ENCODE measurements around the gene ATP5MG.

The ATP5MG gene

DNA sequence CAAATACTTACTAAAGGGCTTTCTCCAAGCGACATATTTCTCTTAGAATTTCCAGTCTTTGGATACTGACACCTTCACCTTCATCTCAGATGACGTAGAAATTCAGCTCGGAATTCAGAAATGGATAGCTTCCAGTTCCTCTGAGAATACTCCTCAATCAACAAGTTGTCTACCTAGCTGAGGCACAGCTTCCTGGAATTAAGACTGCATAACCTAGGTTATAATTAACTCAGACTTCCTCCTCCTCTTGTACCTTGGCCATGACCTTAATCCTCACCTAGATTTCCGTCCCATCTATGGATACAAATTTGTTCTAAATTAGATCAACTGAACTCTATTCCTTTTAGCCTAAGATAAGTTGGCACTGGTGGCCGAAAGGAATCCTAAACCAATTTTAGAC, 17.4 kb downstream of the ATP5MG start:
- H3K27ac ChIP-seq (ENCODE audit: low read depth, low read length) = no peak overlapping the region
- no peaks in the 10 kb centered on the region for H3K79me1 ChIP-seq (ENCODE audit: low read length)
- no peak overlapping the region for H3K4me2 ChIP-seq (ENCODE audit: low read length)
- H2AK5ac ChIP-seq (ENCODE audit: low read length) = no peak overlapping the region
- H2BK15ac ChIP-seq (replicated peaks; ENCODE audit: low read depth) = no peak overlapping the region
- WGBS (ENCODE audit: extremely low coverage, insufficient coverage, low lambda C conversion rate) = no CpG with 5 or more reads among the region's 5 CpGs
- no peak overlapping the region for H3K4ac ChIP-seq (ENCODE audit: low read depth, low read length)
- no peaks in the 10 kb centered on the region for H3K36me3 ChIP-seq (ENCODE audit: control insufficient read depth, insufficient read depth, low read length)
- H3K79me2 ChIP-seq (ENCODE audit: control insufficient read depth, insufficient read depth, low read length) = no peaks in the 10 kb centered on the region
- H2BK120ac ChIP-seq (ENCODE audit: low read depth, low read length) = no peak overlapping the region
- no peak for DNase-seq
- H2BK5ac ChIP-seq (ENCODE audit: low read length) = no peak overlapping the region
- no peaks in the 10 kb centered on the region for H3K27me3 ChIP-seq (ENCODE audit: insufficient read depth, low read length, poor library complexity)
- H3K56ac ChIP-seq (ENCODE audit: low read length) = no peak overlapping the region
- H4K8ac ChIP-seq (ENCODE audit: low read depth, low read length) = no peak overlapping the region
- no peak overlapping the region for H3K23ac ChIP-seq (ENCODE audit: low read length)
- H3K18ac ChIP-seq (ENCODE audit: low read length) = no peak overlapping the region
- H3K9ac ChIP-seq (ENCODE audit: low read length) = no peak overlapping the region
- H4K5ac ChIP-seq (ENCODE audit: low read length) = no peak overlapping the region
- no peaks in the 10 kb centered on the region for H3K4me1 ChIP-seq (ENCODE audit: control insufficient read depth, low read depth, low read length)
- H3K4me3 ChIP-seq (ENCODE audit: low read length) = no peak overlapping the region

GRCh38 chr11:118427707-118428106, 26.3 kb downstream of the ATP5MG start:
- no peak overlapping the region for H4K8ac ChIP-seq (ENCODE audit: low read depth, low read length)
- no peak overlapping the region for H3K4ac ChIP-seq (ENCODE audit: low read depth, low read length)
- H3K27me3 ChIP-seq (ENCODE audit: insufficient read depth, low read length, poor library complexity) = no peaks in the 10 kb centered on the region
- whole genome bisulfite sequencing (ENCODE audit: extremely low coverage, insufficient coverage, low lambda C conversion rate) = no CpG with 5 or more reads among the region's 1 CpG
- H3K36me3 ChIP-seq (ENCODE audit: control insufficient read depth, insufficient read depth, low read length) = no peaks in the 10 kb centered on the region
- H3K27ac ChIP-seq (ENCODE audit: low read depth, low read length) = no peak overlapping the region
- no peak overlapping the region for H3K23ac ChIP-seq (ENCODE audit: low read length)
- H3K18ac ChIP-seq (ENCODE audit: low read length) = no peak overlapping the region
- no peaks in the 10 kb centered on the region for H3K4me1 ChIP-seq (ENCODE audit: control insufficient read depth, low read depth, low read length)
- H3K79me2 ChIP-seq (ENCODE audit: control insufficient read depth, insufficient read depth, low read length) = no peaks in the 10 kb centered on the region
- H2AK5ac ChIP-seq (ENCODE audit: low read length) = no peak overlapping the region
- H3K4me3 ChIP-seq (ENCODE audit: low read length) = no peak overlapping the region
- H3K56ac ChIP-seq (ENCODE audit: low read length) = no peak overlapping the region
- H2BK5ac ChIP-seq (ENCODE audit: low read length) = no peak overlapping the region
- H3K4me2 ChIP-seq (ENCODE audit: low read length) = no peak overlapping the region
- no peak overlapping the region for H4K5ac ChIP-seq (ENCODE audit: low read length)
- H2BK120ac ChIP-seq (ENCODE audit: low read depth, low read length) = no peak overlapping the region
- H2BK15ac ChIP-seq (replicated peaks; ENCODE audit: low read depth) = no peak overlapping the region
- no peak overlapping the region for H3K9ac ChIP-seq (ENCODE audit: low read length)
- no peak for DNase-seq
- H3K79me1 ChIP-seq (ENCODE audit: low read length) = no peaks in the 10 kb centered on the region

DNA sequence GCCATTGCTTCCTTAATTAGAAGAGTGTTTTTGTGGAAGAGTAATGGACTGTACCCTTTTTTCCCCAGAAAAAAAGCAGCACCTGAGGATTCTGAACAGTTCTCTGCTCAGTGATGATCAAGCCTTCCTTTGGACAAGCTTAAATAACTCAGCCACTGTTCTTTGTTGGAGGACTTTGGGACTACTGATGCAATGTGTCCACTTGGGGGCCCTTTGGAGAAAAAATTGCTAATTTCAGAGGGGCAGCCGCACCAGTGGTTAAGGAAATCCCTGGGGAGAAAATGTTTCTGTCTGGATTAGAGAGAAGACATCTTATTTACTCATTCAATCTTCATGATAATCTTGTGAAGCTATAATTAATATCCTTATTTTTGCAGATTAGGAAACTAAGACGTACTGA, 29.6 kb downstream of the ATP5MG start:
- Histone ChIP-seq H3K4me2 (ENCODE audit: low read length) (no peak overlapping the region), H3K79me1 (ENCODE audit: low read length) (no peaks in the 10 kb centered on the region)

GRCh38 chr11:118434123-118434552, 32.7 kb downstream of the ATP5MG start:
- Histone ChIP-seq H3K4me2 (ENCODE audit: low read length) (peak overlapping the region; percentile 98), H3K27ac (ENCODE audit: low read depth, low read length) (no peak overlapping the region), H3K23ac (ENCODE audit: low read length) (no peak overlapping the region), H3K9ac (ENCODE audit: low read length) (no peak overlapping the region), H3K18ac (ENCODE audit: low read length) (no peak overlapping the region), H3K4me3 (ENCODE audit: low read length) (no peak overlapping the region), H3K4me1 (ENCODE audit: control insufficient read depth, low read depth, low read length) (peaks cover 3% of the 10 kb centered on the region), H3K79me1 (ENCODE audit: low read length) (peaks cover 8% of the 10 kb centered on the region), H2BK5ac (ENCODE audit: low read length) (no peak overlapping the region), H4K5ac (ENCODE audit: low read length) (no peak overlapping the region), H3K79me2 (ENCODE audit: control insufficient read depth, insufficient read depth, low read length) (peaks cover 22% of the 10 kb centered on the region), H3K4ac (ENCODE audit: low read depth, low read length) (no peak overlapping the region), H3K36me3 (ENCODE audit: control insufficient read depth, insufficient read depth, low read length) (no peaks in the 10 kb centered on the region), H2BK120ac (ENCODE audit: low read depth, low read length) (no peak overlapping the region), H2BK15ac (replicated peaks; ENCODE audit: low read depth) (no peak overlapping the region), H2AK5ac (ENCODE audit: low read length) (no peak overlapping the region), H4K8ac (ENCODE audit: low read depth, low read length) (no peak overlapping the region), H3K56ac (ENCODE audit: low read length) (no peak overlapping the region), H3K27me3 (ENCODE audit: insufficient read depth, low read length, poor library complexity) (no peaks in the 10 kb centered on the region)
- WGBS (ENCODE audit: extremely low coverage, insufficient coverage, low lambda C conversion rate) = no CpG with 5 or more reads among the region's 9 CpGs
- DNase-seq = no peak

More for the DNA sequence above, 29.6 kb downstream of the ATP5MG start:
- H2AK5ac ChIP-seq (ENCODE audit: low read length) = no peak overlapping the region
- H4K8ac ChIP-seq (ENCODE audit: low read depth, low read length) = no peak overlapping the region
- DNase-seq = no peak
- H3K79me2 ChIP-seq (ENCODE audit: control insufficient read depth, insufficient read depth, low read length) = no peaks in the 10 kb centered on the region
- H3K9ac ChIP-seq (ENCODE audit: low read length) = no peak overlapping the region
- H3K18ac ChIP-seq (ENCODE audit: low read length) = no peak overlapping the region
- no peak overlapping the region for H4K5ac ChIP-seq (ENCODE audit: low read length)
- H3K4ac ChIP-seq (ENCODE audit: low read depth, low read length) = no peak overlapping the region
- H3K27me3 ChIP-seq (ENCODE audit: insufficient read depth, low read length, poor library complexity) = no peaks in the 10 kb centered on the region
- no CpG with 5 or more reads among the region's 2 CpGs for WGBS (ENCODE audit: extremely low coverage, insufficient coverage, low lambda C conversion rate)
- no peaks in the 10 kb centered on the region for H3K36me3 ChIP-seq (ENCODE audit: control insufficient read depth, insufficient read depth, low read length)
- H2BK15ac ChIP-seq (replicated peaks; ENCODE audit: low read depth) = no peak overlapping the region
- H2BK120ac ChIP-seq (ENCODE audit: low read depth, low read length) = no peak overlapping the region
- no peaks in the 10 kb centered on the region for H3K4me1 ChIP-seq (ENCODE audit: control insufficient read depth, low read depth, low read length)
- H3K23ac ChIP-seq (ENCODE audit: low read length) = no peak overlapping the region
- no peak overlapping the region for H3K4me3 ChIP-seq (ENCODE audit: low read length)
- H3K56ac ChIP-seq (ENCODE audit: low read length) = no peak overlapping the region
- no peak overlapping the region for H2BK5ac ChIP-seq (ENCODE audit: low read length)
- H3K27ac ChIP-seq (ENCODE audit: low read depth, low read length) = no peak overlapping the region

GRCh38 chr11:118434553-118435289, 33.3 kb downstream of the ATP5MG start:
- peaks cover 8% of the 10 kb centered on the region for H3K79me1 ChIP-seq (ENCODE audit: low read length)
- DNase-seq = peak; percentile 83
- no peak overlapping the region for H4K5ac ChIP-seq (ENCODE audit: low read length)
- peaks cover 3% of the 10 kb centered on the region for H3K4me1 ChIP-seq (ENCODE audit: control insufficient read depth, low read depth, low read length)
- H3K27me3 ChIP-seq (ENCODE audit: insufficient read depth, low read length, poor library complexity) = no peaks in the 10 kb centered on the region
- no peak overlapping the region for H3K4ac ChIP-seq (ENCODE audit: low read depth, low read length)
- H3K36me3 ChIP-seq (ENCODE audit: control insufficient read depth, insufficient read depth, low read length) = no peaks in the 10 kb centered on the region
- H3K18ac ChIP-seq (ENCODE audit: low read length) = no peak overlapping the region
- H3K4me3 ChIP-seq (ENCODE audit: low read length) = peak overlapping the region; percentile 46
- no peak overlapping the region for H2BK5ac ChIP-seq (ENCODE audit: low read length)
- H4K8ac ChIP-seq (ENCODE audit: low read depth, low read length) = no peak overlapping the region
- H2BK15ac ChIP-seq (replicated peaks; ENCODE audit: low read depth) = no peak overlapping the region
- H3K23ac ChIP-seq (ENCODE audit: low read length) = no peak overlapping the region
- H3K79me2 ChIP-seq (ENCODE audit: control insufficient read depth, insufficient read depth, low read length) = peaks cover 27% of the 10 kb centered on the region
- peak overlapping the region; percentile 76 for H3K9ac ChIP-seq (ENCODE audit: low read length)
- WGBS (ENCODE audit: extremely low coverage, insufficient coverage, low lambda C conversion rate) = no CpG with 5 or more reads among the region's 39 CpGs
- H3K27ac ChIP-seq (ENCODE audit: low read depth, low read length) = peak overlapping the region; percentile 93
- H2BK120ac ChIP-seq (ENCODE audit: low read depth, low read length) = no peak overlapping the region
- H3K4me2 ChIP-seq (ENCODE audit: low read length) = peak overlapping the region; percentile 98
- peak overlapping the region; percentile 92 for H3K56ac ChIP-seq (ENCODE audit: low read length)
- H2AK5ac ChIP-seq (ENCODE audit: low read length) = no peak overlapping the region
